ENCODE results near the gene HEBP2. TPM values are rescaled to one million over a fixed set of nuclear protein-coding genes. Genes with fewer than 3 reads are reported as not detected.

HEBP2 gene
- total RNA-seq, 2 experiments from 2014 or later: 31.8 to 32.9 TPM

DNA sequence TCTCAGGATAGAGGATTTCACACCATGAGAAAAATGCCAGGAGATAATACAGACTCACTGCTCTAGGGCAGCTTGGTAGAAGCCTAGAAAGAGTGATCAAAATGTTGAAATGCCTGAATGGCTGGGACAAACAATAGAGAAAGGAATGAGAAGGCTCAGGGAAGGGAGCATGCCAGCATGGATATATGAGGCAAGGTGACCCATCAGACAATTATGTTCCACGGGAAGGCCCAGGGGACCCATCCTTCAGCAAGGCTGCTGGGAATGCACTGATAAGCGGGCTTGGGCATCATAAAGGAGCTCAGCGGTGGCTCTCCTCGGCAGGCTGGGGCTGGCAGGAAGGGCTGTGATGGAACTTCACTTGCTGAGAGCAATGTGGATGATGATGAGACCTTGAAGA lies 12.2 kb downstream of the HEBP2 start:
- ChIA-PET CTCF (no interaction called here), POLR2A (no interaction called here)
- no peaks in the 10 kb centered on the region for H3K27me3 Mint-ChIP-seq
- H3K27ac ChIP-seq (ENCODE audit: low read depth in 1 of 2, low read length in 2 of 2): no peak overlapping the region
- H3K4me3 Mint-ChIP-seq: no peak overlapping the region
- H3K4me1 Mint-ChIP-seq (ENCODE audit: low read depth): no peaks in the 10 kb centered on the region
- no peaks in the 10 kb centered on the region for H3K27me3 ChIP-seq (ENCODE audit: control insufficient read depth in 1 of 2, insufficient read depth in 2 of 2, low read length in 2 of 2)
- TF ChIP-seq, protein P1, sequence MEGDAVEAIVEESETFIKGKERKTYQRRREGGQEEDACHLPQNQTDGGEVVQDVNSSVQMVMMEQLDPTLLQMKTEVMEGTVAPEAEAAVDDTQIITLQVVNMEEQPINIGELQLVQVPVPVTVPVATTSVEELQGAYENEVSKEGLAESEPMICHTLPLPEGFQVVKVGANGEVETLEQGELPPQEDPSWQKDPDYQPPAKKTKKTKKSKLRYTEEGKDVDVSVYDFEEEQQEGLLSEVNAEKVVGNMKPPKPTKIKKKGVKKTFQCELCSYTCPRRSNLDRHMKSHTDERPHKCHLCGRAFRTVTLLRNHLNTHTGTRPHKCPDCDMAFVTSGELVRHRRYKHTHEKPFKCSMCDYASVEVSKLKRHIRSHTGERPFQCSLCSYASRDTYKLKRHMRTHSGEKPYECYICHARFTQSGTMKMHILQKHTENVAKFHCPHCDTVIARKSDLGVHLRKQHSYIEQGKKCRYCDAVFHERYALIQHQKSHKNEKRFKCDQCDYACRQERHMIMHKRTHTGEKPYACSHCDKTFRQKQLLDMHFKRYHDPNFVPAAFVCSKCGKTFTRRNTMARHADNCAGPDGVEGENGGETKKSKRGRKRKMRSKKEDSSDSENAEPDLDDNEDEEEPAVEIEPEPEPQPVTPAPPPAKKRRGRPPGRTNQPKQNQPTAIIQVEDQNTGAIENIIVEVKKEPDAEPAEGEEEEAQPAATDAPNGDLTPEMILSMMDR (IDR thresholded peaks at IDR 0.05): no peak
- no peaks in the 10 kb centered on the region for H3K9me3 ChIP-seq (ENCODE audit: control insufficient read depth in 1 of 2, insufficient read depth in 1 of 2, low read length in 2 of 2)
- DNase-seq (no peak), ATAC-seq (ENCODE audit: poor library complexity) (no peak)
- H3K9me3 Mint-ChIP-seq: no peaks in the 10 kb centered on the region
- H3K4me3 ChIP-seq (ENCODE audit: low read length): no peak overlapping the region
- H3K36me3 ChIP-seq (ENCODE audit: insufficient read depth, low read length): peaks cover 53% of the 10 kb centered on the region
- peaks cover 68% of the 10 kb centered on the region for H3K36me3 Mint-ChIP-seq (ENCODE audit: low read depth)
- intact Hi-C loops (cut with DNase I, micrococcal nuclease): no loop called here
- no peaks in the 10 kb centered on the region for H3K4me1 ChIP-seq (ENCODE audit: insufficient read depth, low read length)
- no peak overlapping the region for H3K27ac Mint-ChIP-seq

DNA sequence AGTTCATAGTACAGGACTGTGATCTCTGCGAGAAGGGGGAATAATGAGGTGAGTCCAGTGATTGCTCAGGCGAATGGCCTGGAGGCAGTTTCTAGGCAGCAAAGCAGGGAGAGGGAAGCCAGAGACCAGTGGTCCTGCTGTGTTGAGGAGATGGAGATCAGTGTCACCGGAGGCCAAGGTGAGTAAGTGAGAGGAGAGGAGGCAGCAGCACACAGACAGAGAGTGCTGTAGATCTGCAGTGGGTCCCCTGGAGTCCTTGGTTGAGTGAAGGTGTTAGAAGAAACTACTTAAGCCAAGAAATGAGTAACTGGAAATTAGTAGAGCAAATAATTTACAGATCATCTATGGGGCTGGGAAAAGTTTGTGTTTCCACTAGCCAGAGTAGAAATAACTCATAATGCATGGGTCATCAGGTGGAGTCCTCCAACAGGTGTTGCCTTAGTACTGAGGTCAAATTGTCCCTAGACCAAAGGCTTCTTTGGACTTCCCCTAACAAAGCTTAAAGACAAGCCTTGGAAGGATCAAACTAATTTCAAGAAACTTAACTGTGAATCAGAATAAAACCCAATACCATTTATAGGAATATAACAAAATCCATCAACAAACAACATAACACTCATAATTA lies 13.6 kb downstream of the HEBP2 start:
- Mint-ChIP-seq H3K27ac (no peak overlapping the region), H3K4me3 (no peak overlapping the region), H3K4me1 (ENCODE audit: low read depth) (no peaks in the 10 kb centered on the region), H3K36me3 (ENCODE audit: low read depth) (peaks cover 56% of the 10 kb centered on the region), H3K9me3 (no peaks in the 10 kb centered on the region), H3K27me3 (no peaks in the 10 kb centered on the region)
- intact Hi-C loops (cut with DNase I, micrococcal nuclease): no loop called here
- Histone ChIP-seq H3K4me1 (ENCODE audit: insufficient read depth, low read length) (no peaks in the 10 kb centered on the region), H3K9me3 (ENCODE audit: control insufficient read depth in 1 of 2, insufficient read depth in 1 of 2, low read length in 2 of 2) (no peaks in the 10 kb centered on the region), H3K27me3 (ENCODE audit: control insufficient read depth in 1 of 2, insufficient read depth in 2 of 2, low read length in 2 of 2) (no peaks in the 10 kb centered on the region), H3K4me3 (ENCODE audit: low read length) (no peak overlapping the region), H3K36me3 (ENCODE audit: insufficient read depth, low read length) (peaks cover 41% of the 10 kb centered on the region), H3K27ac (ENCODE audit: low read depth in 1 of 2, low read length in 2 of 2) (no peak overlapping the region)
- ATAC-seq (ENCODE audit: poor library complexity) (no peak), DNase-seq (no peak)
- ChIA-PET POLR2A (no interaction called here), CTCF (no interaction called here)
- TF ChIP-seq, protein P1 (IDR thresholded peaks at IDR 0.05): no peak

DNA sequence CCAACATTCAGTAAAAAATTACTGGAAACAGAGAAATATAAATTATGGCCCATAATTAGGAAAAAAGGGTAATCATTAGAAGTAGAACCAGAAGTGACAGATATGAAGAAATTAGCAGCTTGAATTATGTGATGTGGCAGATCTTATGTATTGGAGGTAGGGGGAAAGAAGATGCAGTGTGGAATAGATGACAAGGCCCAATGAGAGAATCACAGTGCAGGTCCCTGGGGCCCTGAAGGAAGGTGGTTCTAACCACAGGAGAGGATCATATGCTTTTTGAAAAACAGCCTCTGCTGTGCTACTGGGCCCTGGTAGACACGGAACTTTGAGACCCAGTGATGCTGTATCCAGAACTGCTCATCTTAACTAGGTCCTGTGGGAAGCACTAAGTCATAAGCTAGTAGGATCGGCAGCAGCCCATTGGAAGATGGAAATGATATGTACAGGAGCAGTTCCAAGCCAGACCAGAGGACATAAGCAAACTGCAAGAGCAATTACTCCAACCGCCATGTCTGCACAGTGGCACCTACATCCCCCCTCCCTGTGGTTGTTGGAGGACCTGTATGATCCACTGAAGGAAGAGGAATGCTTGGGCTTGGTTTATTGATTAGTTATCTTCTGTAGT lies 14.2 kb downstream of the HEBP2 start:
- TF ChIP-seq, protein P1 (IDR thresholded peaks at IDR 0.05): no peak
- H3K27ac ChIP-seq (ENCODE audit: low read depth in 1 of 2, low read length in 2 of 2): no peak overlapping the region
- Mint-ChIP-seq H3K27me3 (no peaks in the 10 kb centered on the region), H3K9me3 (no peaks in the 10 kb centered on the region), H3K4me3 (no peak overlapping the region), H3K4me1 (ENCODE audit: low read depth) (peaks cover 4% of the 10 kb centered on the region), H3K36me3 (ENCODE audit: low read depth) (peaks cover 49% of the 10 kb centered on the region), H3K27ac (no peak overlapping the region)
- ChIA-PET CTCF (no interaction called here), POLR2A (no interaction called here)
- no peaks in the 10 kb centered on the region for H3K9me3 ChIP-seq (ENCODE audit: control insufficient read depth in 1 of 2, insufficient read depth in 1 of 2, low read length in 2 of 2)
- H3K4me3 ChIP-seq (ENCODE audit: low read length): no peak overlapping the region
- no peaks in the 10 kb centered on the region for H3K4me1 ChIP-seq (ENCODE audit: insufficient read depth, low read length)
- peaks cover 35% of the 10 kb centered on the region for H3K36me3 ChIP-seq (ENCODE audit: insufficient read depth, low read length)
- no peak for DNase-seq
- intact Hi-C loops (cut with DNase I, micrococcal nuclease): no loop called here
- no peak for ATAC-seq (ENCODE audit: poor library complexity)
- H3K27me3 ChIP-seq (ENCODE audit: control insufficient read depth in 1 of 2, insufficient read depth in 2 of 2, low read length in 2 of 2): no peaks in the 10 kb centered on the region

Measured in CD4-positive, alpha-beta T cell (primary cell).